ENCODE measurements around the gene LCE2B.
"Not testable (repeated sequence)": the region's sequence is repeated elsewhere in the genome, so short reads cannot be mapped to it uniquely, and the experiment has no call there.

The LCE2B gene

DNA sequence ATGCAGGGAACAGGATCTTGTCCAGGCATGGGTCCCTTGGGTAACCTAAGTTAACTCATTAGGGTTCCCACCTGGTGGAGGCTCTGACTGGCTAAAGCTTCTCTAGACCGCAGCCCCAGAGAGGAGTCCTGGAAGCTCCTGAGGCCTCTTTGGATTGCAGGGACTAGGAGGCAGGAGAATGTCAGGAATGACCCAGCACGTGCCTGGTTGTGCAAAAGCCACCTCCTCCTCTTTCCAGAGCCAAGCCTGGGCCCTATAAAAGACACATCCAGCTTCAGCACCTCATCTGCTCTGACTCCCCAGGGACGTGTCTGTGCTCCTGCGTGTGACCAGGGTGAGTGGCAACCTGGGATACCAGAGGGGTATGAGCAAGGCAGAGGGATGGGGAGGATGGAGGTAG lies at the start of gene LCE2B:
Gene LCE2B (plus strand): TSS at position 301 of the 400 bp plus-strand sequence. CDS start 721 bp downstream, outside the sequence.
- not testable (repeated sequence) for DNase-seq (ENCODE audit: low spot score)

GRCh38 chr1:152640351-152640750 lies 45.6 kb upstream of the LCE2B start:
- DNase-seq (ENCODE audit: low spot score): no peak

DNA sequence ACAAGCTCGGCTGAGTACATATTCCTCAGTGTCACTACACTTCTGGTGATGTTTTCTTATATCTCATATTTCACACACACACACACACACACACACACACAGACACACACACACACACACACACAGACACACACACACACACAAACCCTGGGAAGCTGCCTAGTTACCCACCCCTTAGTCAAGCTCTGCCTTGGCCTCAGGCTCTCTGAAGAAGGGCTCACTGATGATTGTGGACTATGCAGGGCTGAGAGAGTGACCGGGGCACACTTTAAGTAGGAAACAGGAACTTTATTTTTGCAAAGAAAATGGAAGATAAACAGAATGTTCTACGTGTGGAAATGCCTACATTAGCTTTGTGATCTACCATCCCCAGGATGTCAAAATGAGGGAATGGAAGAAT lies 42.0 kb upstream of the LCE2B start:
- DNase-seq (ENCODE audit: low spot score): no peak

DNA sequence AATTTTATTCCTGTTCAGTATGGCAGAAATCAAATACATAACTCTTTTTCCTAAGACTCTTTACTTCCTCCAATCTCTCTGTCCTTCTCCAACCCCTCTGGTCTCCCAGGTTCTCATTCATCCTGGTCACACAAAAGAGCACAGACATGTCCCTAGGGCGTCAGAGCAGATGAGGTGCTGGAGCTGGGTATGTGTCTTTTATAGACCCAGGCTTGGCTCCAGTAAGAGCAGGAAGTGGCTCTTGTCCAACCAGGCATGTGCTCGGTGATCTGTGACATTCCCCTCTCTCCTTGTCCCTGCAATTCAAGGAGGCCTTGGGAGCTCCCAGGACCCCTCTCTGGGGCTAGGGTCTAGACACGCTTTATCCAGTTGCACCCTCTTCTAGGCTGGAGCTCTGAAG lies 40.8 kb upstream of the LCE2B start:
- DNase-seq (ENCODE audit: low spot score): no peak

DNA sequence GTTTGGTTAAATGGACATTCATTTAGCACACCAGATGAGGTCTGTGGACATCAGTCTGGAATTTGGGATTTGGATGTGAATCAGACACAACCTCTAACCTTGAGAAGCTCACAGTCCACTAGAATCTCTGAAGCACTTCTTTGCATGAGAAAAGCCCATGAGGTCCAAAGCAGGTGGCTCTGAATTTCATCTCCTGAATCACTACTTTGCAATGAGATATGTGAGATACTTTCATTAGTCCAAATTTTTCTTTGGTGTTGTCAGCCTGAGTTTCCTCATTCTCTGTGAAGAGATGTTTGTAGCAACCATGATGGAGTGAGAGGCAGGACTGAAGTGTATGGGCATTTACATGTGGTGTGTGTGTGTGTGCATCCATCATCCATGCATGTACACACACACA lies 39.3 kb upstream of the LCE2B start:
- DNase-seq (ENCODE audit: low spot score): no peak

DNA sequence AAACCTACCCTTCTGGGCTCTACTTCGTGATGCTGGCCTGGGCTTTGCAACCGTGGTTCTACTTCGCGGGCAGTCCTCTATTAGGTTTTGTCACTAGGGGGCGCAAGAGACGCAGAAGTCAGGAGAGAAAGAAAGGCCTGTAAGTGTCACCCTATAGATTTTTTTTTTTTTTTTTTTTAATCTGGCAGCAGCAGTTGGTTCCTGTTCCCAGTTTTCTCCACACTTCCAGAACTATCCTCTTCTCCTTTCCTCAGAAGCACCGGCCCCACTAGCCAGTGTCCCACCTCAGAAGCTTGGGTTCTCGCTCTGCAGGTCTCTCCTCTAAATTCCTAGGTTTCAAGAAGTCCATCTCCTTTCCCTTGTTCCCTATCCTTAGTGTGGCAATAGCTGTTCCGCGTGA lies 31.8 kb upstream of the LCE2B start:
- peak; percentile 14 for DNase-seq (ENCODE audit: low spot score)

- DNase-seq (ENCODE audit: low spot score): no peak
Measured at GRCh38 chr1:152656459-152656858, 29.5 kb upstream of the LCE2B start.

DNA sequence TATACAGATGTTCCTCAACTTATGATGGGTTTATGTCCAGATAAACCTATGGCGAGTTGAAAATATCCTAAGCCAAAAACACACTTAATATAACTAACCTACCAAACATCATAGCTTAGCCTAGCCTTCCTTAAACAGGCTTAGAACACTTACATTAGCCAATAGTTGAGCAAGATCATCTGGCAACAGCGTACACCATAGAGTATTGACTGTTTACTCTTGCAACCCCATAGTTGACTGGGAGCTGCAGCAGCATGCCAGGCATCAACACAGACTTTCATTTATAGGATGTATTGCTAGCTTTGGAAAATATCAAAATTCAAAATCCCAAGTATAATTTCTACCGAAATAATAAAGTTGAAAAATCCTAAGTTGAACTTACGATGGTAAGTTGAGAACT lies 28.2 kb upstream of the LCE2B start:
- DNase-seq (ENCODE audit: low spot score): no peak

DNA sequence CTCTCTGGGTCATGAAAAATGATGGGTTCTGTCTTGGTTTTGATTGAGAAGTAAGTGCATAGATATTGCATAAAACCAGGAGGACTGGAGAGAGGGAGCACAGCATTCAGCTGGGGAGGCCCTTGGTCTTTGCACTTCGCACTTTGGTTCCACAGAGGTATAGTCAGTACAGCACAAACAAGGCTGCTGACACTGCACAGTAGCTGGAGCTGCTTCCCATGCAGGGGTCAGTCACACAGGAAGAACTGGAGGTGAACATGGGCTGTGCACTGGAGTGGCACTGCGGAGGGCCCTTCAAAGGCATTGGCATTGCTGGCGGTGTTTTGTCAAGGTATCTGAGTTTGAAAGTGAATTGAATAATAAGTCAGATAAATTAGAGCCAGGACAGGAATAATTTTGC lies 27.3 kb upstream of the LCE2B start:
- no peak for DNase-seq (ENCODE audit: low spot score)

- no peak for DNase-seq (ENCODE audit: low spot score)
Measured at GRCh38 chr1:152663098-152663497, 22.8 kb upstream of the LCE2B start, which contains the start of gene LCE2D. TSS of gene LCE2D (plus strand) at chr1:152663380. CDS start at chr1:152664106, 726 bp downstream.

DNA sequence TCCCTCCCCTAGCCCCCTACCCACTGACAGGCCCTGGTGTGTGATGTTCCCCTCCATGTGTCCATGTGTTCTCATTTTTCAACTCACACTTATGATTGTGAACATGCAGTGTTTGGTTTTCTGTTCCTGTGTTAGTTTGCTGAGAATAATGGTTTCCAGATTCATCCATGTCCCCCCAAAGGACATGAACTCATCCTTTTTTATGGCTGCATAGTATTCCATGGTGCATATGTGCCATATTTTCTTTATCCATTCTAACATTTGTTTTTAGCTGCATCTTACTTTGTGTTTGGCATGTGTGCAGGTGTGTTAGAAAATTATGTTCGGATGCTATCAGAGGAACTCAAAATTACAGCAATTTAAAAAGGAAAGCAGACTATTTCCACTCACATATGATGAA lies 19.8 kb upstream of the LCE2B start:
- not testable (repeated sequence) for DNase-seq (ENCODE audit: low spot score)

- no peak for DNase-seq (ENCODE audit: low spot score)
Measured at GRCh38 chr1:152667648-152668047, 18.3 kb upstream of the LCE2B start.

DNA sequence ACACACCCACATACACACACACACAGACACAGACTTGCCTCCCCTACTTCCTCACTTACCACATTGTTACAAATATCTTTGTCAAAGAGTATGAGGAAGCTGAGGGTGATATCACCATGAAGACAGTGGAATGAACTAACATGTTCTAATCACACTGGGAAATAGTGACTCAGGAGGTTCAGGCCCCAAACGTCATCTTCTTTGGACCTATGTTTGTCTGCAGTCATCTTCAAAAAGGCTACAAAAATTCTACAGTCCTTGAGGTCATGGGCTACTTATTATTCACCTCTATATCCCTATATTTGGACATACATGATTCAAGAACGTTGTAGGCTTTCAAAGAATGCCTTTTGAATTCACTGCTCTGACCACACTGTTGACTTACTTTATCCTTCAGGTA lies 12.9 kb upstream of the LCE2B start:
- DNase-seq (ENCODE audit: low spot score): no peak

GRCh38 chr1:152674983-152675382 lies 10.9 kb upstream of the LCE2B start, which contains the start of gene LCE2C:
TSS of gene LCE2C (plus strand) at chr1:152675279. CDS start at chr1:152676016, 737 bp downstream.
- not testable (repeated sequence) for DNase-seq (ENCODE audit: low spot score)

DNA sequence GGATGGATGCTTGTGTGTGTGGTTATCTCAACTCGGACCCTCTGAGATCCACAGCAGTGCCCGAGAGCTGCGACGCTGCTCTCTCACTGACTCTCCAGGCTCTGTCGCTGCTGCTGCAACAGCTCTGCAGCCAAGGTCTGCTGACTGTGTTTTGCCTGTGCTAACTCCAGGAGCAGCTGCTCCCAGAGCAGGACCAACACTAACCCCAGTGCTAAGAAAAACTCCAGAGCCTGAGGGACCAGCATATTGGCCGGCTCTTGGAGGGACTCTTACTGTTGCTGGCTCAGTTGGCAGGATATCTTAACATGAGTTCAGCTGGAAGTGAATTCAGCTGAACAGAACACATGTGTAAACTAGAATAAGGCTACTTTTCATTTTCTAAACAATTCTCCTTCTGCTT lies 6.5 kb upstream of the LCE2B start:
- no peak for DNase-seq (ENCODE audit: low spot score)

GRCh38 chr1:152681616-152682015 lies 4.3 kb upstream of the LCE2B start:
- no peak for DNase-seq (ENCODE audit: low spot score)

DNA sequence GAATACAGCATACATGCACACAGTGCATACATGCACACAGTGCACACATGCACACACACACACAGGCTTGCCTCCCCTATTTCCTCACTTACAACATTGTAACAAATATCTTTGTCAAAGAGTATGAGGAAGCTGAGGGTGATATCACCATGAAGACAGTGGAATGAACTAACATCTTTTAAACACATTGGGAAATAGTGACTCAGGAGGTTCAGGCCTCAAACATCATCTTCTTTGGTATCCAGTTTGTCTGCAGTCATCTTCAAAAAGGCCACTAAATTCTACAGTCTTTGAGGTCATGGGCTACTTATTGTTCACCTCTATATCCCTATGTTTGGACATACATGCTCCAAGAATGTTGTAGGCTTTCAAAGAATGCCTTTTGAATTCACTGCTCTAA lies 2.1 kb upstream of the LCE2B start:
- DNase-seq (ENCODE audit: low spot score): no peak

DNA sequence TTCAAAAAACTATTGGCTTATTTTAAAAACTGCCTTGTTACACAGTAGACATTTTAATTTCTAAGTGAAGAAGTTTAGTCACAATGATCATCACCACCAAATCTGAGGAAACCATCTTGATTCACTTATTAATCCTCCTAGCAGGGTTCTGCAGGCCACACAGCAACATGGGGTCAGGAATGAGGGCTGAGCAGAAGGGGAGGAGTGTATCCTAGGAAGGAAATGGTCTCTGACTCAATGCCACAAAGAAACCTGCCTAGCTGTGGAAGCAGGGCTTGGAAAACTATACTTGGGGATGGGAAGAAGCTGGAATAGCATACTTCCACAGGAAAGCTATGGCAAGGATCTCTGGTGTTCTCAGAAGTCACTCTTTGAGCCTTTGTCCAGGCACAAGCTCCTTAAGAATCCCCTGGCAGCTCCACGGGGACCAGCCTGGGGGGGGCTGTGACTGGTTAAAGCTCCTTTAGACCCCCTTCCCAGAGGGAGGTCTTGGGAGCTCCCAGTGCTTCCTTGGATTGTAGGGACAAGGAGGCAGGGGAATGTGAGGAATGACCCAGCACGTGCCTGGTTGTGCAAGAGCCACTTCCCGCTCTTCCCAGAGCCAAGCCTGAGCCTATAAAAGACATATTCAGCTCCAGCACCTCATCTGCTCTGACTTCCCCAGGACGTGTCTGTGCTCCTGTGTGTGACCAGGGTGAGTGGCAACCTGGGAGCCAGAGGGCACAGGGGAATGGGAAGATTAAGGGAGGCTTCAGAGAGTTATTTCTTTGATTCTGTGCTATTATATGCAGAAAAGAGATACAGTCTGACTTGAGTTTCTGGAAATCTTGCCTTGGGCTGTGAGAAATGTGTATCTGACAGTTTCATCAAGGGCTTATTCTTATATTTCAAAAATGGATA lies 12.0 kb downstream of the LCE2B start, which contains the start of gene LCE2A:
Gene LCE2A (plus strand): TSS at position 645 of the 900 bp plus-strand sequence. CDS start 557 bp downstream, outside the sequence.
- DNase-seq (ENCODE audit: low spot score): no peak

GRCh38 chr1:152699746-152700145 lies 13.8 kb downstream of the LCE2B start:
- no peak for DNase-seq (ENCODE audit: low spot score)

DNA sequence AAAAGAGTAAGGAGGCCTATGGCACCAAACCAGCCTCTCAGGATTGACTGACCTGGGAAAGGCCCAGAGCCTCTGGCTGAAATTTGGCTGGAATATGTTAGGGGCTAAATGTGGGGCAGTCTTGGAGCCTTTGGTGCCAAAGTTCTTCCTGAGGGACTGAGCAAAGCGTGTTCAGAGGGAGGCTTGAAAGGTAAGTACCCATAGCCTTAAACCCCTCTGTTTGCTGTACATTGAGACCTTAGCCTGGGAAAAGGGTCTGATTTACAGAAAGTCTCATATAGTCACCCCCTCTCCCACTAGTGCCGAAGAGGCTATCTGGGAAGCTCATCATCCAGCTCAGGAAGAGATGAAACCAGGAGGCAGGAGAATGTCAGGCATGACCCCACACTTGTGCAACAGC lies 21.9 kb downstream of the LCE2B start, which contains the start of gene LCE4A:
Gene LCE4A (plus strand): TSS at position 301 of the 400 bp plus-strand sequence. CDS start 916 bp downstream, outside the sequence.
- DNase-seq (ENCODE audit: low spot score): no peak

DNA sequence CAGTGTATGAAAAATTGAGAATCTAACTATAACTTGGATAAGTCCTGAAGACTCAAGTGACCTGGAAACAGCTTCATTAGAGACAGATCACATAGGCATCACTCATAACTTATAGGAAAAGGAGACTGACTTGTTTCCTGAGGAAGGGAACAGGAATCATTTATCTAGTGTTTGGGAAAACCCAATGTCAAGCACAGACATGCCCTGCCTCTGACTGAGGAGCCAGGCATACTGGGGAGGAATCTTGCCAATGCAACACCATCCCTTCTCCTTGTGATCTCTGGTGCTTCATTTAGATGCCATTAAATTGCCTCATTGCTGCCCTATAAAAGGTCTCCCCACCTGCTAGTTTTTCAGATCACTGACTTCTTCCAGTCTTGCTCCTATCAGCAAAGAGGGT lies 32.3 kb downstream of the LCE2B start:
- no peak for DNase-seq (ENCODE audit: low spot score)

DNA sequence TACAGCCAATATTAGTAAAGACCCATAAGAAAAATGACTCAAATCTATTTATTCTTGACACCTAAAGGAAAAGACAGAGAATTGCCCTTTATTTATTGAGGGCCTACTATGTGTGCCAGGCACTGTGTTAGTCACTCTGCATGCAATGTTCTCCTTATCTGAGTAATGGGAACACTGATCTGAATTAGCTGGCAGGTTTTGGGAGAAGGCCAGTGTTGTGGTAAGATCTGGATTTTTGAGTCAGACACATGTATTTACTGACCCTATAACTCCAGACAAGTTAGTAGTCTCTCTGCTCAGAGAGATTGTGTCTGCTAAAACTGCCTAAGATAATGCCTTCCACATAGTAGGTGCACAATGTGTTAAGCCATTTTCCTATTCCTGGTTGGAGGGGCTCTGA lies 39.3 kb downstream of the LCE2B start:
- no peak for DNase-seq (ENCODE audit: low spot score)

DNA sequence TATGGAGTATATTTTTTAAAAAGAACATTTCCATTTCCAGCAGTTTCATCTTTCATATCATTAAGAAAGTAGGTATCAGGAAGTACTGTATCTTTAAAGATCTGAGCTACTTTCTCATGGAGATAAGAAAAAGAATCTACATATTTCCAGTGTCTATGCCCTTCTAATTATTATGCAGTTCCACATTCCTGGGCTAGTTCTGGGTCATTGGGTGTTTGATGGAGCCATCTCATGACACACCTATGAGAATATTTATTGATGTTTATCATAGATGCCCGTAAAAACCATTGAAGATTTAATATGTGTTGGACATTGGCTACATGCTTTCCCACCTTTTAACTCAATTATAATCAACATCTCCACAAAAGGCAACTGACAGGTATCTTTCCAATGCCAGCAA lies 43.1 kb downstream of the LCE2B start:
- no peak for DNase-seq (ENCODE audit: low spot score)
